ENCODE results near the gene TMEM18.

TMEM18 gene

GRCh38 chr2:637804-638203 lies 39.4 kb downstream of the TMEM18 start:
- TF ChIP-seq NFIC (IDR thresholded peaks at IDR 0.05) (no peak), CEBPB (IDR thresholded peaks at IDR 0.05) (no peak), FOXM1 (IDR thresholded peaks at IDR 0.05; ENCODE audit: borderline replicate concordance, low read depth) (no peak), EGR1 (IDR thresholded peaks at IDR 0.05) (no peak), TCF12 (IDR thresholded peaks at IDR 0.05; ENCODE audit: low read depth) (no peak), YY1 (IDR thresholded peaks at IDR 0.05; ENCODE audit: low read depth) (no peak), CREB1 (IDR thresholded peaks at IDR 0.05; ENCODE audit: low read depth) (no peak), RAD21 (IDR thresholded peaks at IDR 0.05; ENCODE audit: low read depth) (no peak), REST (IDR thresholded peaks at IDR 0.05; ENCODE audit: low read depth) (no peak), EP300 (IDR thresholded peaks at IDR 0.05; ENCODE audit: borderline replicate concordance) (no peak), TAF1 (IDR thresholded peaks at IDR 0.05; ENCODE audit: low read depth) (no peak), TEAD4 (IDR thresholded peaks at IDR 0.05) (no peak), ZBTB7A (IDR thresholded peaks at IDR 0.05; ENCODE audit: low read depth) (no peak), USF1 (IDR thresholded peaks at IDR 0.05) (no peak)
- TF ChIP-seq, protein P1, sequence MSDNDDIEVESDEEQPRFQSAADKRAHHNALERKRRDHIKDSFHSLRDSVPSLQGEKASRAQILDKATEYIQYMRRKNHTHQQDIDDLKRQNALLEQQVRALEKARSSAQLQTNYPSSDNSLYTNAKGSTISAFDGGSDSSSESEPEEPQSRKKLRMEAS (IDR thresholded peaks at IDR 0.05) = no peak

- TF ChIP-seq FOXM1 (IDR thresholded peaks at IDR 0.05; ENCODE audit: borderline replicate concordance, low read depth) (no peak), TEAD4 (IDR thresholded peaks at IDR 0.05) (no peak), EGR1 (IDR thresholded peaks at IDR 0.05) (no peak), NFIC (IDR thresholded peaks at IDR 0.05) (no peak), REST (IDR thresholded peaks at IDR 0.05; ENCODE audit: low read depth) (no peak), TCF12 (IDR thresholded peaks at IDR 0.05; ENCODE audit: low read depth) (no peak), ZBTB7A (IDR thresholded peaks at IDR 0.05; ENCODE audit: low read depth) (no peak), CEBPB (IDR thresholded peaks at IDR 0.05) (no peak), YY1 (IDR thresholded peaks at IDR 0.05; ENCODE audit: low read depth) (no peak), RAD21 (IDR thresholded peaks at IDR 0.05; ENCODE audit: low read depth) (no peak), CREB1 (IDR thresholded peaks at IDR 0.05; ENCODE audit: low read depth) (no peak), USF1 (IDR thresholded peaks at IDR 0.05) (no peak), EP300 (IDR thresholded peaks at IDR 0.05; ENCODE audit: borderline replicate concordance) (no peak), TAF1 (IDR thresholded peaks at IDR 0.05; ENCODE audit: low read depth) (no peak)
- TF ChIP-seq, protein P1 (IDR thresholded peaks at IDR 0.05) = no peak
Observed at GRCh38 chr2:637406-637776, 39.8 kb downstream of the TMEM18 start.

DNA sequence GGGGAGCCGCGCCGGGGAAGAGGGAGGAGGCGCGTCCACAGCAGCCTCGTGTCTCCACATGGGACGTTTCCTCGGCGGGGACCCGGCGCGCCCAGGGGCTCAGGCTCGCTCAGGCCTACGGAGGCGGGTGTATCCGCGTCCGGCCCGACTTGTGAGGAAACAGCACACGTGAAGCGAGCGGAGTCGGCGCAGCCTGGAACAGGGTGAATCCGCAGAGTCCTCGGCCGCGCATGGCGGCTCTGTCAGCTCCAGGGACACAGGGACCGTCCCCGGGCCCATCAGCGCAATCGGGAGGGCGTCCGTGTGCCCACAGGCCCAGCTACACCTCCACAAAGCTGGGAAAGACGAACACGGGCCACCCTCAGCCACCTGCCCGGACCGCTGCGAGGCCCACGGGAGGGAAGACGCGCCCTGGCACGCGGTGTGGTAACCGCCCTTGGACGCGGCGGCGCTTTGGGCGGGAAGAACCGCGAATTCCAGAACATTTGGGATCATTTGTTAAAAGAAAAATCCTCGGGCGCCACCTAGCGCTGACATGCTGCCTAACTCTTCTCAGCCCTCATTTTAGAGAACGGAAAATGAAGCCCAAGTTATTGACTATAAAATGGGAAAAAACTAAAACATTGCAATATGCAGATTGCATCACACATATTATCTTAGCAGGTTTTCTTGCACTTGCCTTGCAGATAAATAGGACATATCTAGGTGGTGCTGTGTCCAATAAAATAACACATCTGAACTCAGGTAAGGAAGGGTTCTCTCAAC lies 40.4 kb downstream of the TMEM18 start:
- TF ChIP-seq REST (IDR thresholded peaks at IDR 0.05; ENCODE audit: low read depth) = no peak
- TF ChIP-seq CREB1 (IDR thresholded peaks at IDR 0.05; ENCODE audit: low read depth) = no peak
- TF ChIP-seq NFIC (IDR thresholded peaks at IDR 0.05) = no peak
- 0 out of 2 replicates have a peak, but pooled peaks have one; percentile 28 for TF ChIP-seq TEAD4 (IDR thresholded peaks at IDR 0.05)
- TF ChIP-seq, protein P1 (IDR thresholded peaks at IDR 0.05) = peak; percentile 99
- no peak for TF ChIP-seq TAF1 (IDR thresholded peaks at IDR 0.05; ENCODE audit: low read depth)
- peak; percentile 82 for TF ChIP-seq RAD21 (IDR thresholded peaks at IDR 0.05; ENCODE audit: low read depth)

Data from Ishikawa (cell line).